GM21528 (cell line): ENCODE results near the gene DNMBP.
"Not testable (repeated sequence)": the region's sequence is repeated elsewhere in the genome, so short reads cannot be mapped to it uniquely, and the experiment has no call there.

Experiments used
- ATAC-seq: cut with Tn5 transposase; IDR thresholded peaks from one replicate; pipeline ENCODE4 v1.9.1; 2021; ENCODE audit warnings: mild to moderate bottlenecking, moderate library complexity; ENCODE audit not compliant: unreplicated experiment, low FRiP score

Gene DNMBP

GRCh38 chr10:99843310-99843709 lies 166.4 kb downstream of the DNMBP start:
- ATAC-seq, result no peak

- ATAC-seq, result no peak
These were observed 168.0 kb downstream of the DNMBP start for GRCh38 chr10:99841746-99842145.

GRCh38 chr10:99840859-99841258 lies 168.9 kb downstream of the DNMBP start:
- not testable (repeated sequence) for ATAC-seq

GRCh38 chr10:99836711-99837110 lies 173.0 kb downstream of the DNMBP start:
- ATAC-seq, result no peak

- ATAC-seq, result no peak
These were observed 173.8 kb downstream of the DNMBP start for GRCh38 chr10:99835947-99836346.

GRCh38 chr10:99834410-99834809 lies 175.3 kb downstream of the DNMBP start:
- ATAC-seq, result no peak

GRCh38 chr10:99832439-99832838 lies 177.3 kb downstream of the DNMBP start:
- ATAC-seq, result no peak

- no peak for ATAC-seq
These were observed 181.3 kb downstream of the DNMBP start for GRCh38 chr10:99828464-99828863.

- no peak for ATAC-seq
These were observed 181.8 kb downstream of the DNMBP start for GRCh38 chr10:99827936-99828335.
